ENCODE measurements around the gene EOMES. TPM values are rescaled to one million over a fixed set of nuclear protein-coding genes. Genes with fewer than 3 reads are reported as not detected.

Gene EOMES
- total RNA-seq, 1 donor from 2014 or later, result 1.9 TPM

DNA sequence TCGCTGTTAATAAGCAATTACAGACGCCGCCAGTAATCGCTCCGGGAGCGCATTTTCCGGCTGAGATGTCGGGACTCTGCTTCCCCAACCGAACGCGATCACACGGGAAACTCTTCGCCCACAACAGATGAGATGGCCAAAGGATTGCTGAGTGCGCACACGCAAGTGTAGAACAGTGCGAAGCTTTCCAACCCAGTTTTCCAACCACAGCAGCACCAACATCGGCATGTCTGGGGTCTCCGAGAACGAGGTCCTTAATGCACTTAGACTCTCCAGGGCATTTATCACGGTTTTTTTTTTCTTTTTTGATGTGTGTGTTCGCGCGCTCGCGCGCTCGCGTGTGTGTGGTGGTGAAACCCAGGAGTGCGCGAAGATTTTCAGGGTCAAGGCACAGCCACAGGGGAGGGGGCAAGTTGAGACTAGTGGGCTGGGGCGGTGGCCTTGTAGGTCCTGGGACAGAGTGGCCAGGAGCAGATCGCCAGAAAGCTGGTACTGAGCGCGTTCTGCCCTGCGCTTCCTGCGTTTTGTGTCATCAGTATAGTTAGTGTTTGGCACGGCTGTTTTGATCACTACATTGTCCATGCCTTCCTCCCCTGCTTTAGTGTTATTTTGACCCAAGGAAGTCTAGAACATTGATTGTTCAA is 1.8 kb upstream of the EOMES start:
- peaks cover 42% of the 10 kb centered on the region for H3K4me1 ChIP-seq
- H3K9me3 ChIP-seq, result no peaks in the 10 kb centered on the region
- DNase-seq (no peak), ATAC-seq (no peak)
- H3K27ac ChIP-seq, result no peak overlapping the region
- H3K27me3 ChIP-seq (ENCODE audit: low read depth), result peaks cover 99% of the 10 kb centered on the region
- no peaks in the 10 kb centered on the region for H3K36me3 ChIP-seq
- no peak for TF ChIP-seq CTCF (IDR thresholded peaks at IDR 0.05)
- peak overlapping the region; percentile 27 for H3K4me3 ChIP-seq
- intact Hi-C loops (cut with DNase I), result no loop called here

DNA sequence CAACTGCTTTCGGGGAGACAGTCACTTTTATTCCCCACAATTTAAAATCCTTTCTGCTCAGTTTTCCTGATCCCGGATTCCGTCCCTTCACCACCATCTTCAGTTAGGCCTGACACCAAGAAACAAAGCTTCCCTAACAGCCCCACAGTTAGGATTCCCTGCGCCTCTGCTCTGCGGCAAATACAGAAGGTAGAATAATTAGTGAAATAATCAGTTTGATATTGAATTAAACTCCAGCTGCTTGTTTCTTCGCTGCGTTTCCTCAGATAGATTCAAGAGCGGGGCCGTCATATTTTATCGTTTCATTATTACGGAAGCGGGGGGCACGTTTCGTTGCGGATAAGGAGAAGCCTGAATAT is 1.3 kb upstream of the EOMES start:
- no peak for TF ChIP-seq CTCF (IDR thresholded peaks at IDR 0.05)
- H3K4me3 ChIP-seq, result peak overlapping the region; percentile 27

DNA sequence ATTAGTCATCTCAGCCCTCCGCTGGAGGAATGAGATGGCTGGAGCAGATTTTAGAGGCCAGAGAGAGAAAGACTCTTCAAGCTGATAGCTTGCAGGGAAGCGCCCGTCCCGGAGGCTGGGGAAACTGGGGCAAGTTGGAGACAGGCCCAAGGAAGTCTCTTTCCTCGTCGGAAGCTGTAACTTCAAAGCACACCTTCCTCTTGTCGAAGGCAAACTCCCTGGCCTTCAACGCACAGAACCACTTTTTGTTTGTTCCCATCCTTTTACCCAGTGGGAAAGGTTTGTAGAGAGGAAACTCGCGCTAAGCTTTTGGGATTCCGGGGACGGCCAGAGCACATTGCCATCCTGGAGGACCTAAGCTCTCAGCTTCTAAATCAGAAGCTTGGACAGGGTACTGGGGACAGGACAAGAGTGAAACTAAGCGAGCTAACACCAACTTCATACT is 900 bp upstream of the EOMES start:
- Histone ChIP-seq H3K36me3 (no peaks in the 10 kb centered on the region), H3K4me1 (peaks cover 33% of the 10 kb centered on the region), H3K27ac (no peak overlapping the region), H3K27me3 (ENCODE audit: low read depth) (peaks cover 98% of the 10 kb centered on the region), H3K4me3 (peak overlapping the region; percentile 27), H3K9me3 (no peaks in the 10 kb centered on the region)
- no peak for TF ChIP-seq CTCF (IDR thresholded peaks at IDR 0.05)
- no peak for DNase-seq
- intact Hi-C loops (cut with DNase I), result no loop called here
- ATAC-seq, result no peak

More for the DNA sequence above, 1.3 kb upstream of the EOMES start:
- no peak for DNase-seq
- Histone ChIP-seq H3K27me3 (ENCODE audit: low read depth) (peaks cover 98% of the 10 kb centered on the region), H3K36me3 (no peaks in the 10 kb centered on the region), H3K4me1 (peaks cover 37% of the 10 kb centered on the region), H3K27ac (no peak overlapping the region), H3K9me3 (no peaks in the 10 kb centered on the region)
- ATAC-seq, result no peak
- intact Hi-C loops (cut with DNase I), result no loop called here

- Histone ChIP-seq H3K4me1 (peaks cover 33% of the 10 kb centered on the region), H3K4me3 (peak overlapping the region; percentile 50), H3K27me3 (ENCODE audit: low read depth) (peaks cover 97% of the 10 kb centered on the region), H3K36me3 (no peaks in the 10 kb centered on the region), H3K27ac (peak overlapping the region; percentile 31), H3K9me3 (no peaks in the 10 kb centered on the region)
- intact Hi-C loops (cut with DNase I), result no loop called here
- no peak for TF ChIP-seq CTCF (IDR thresholded peaks at IDR 0.05)
- no peak for DNase-seq
- ATAC-seq, result peak in 1 of 2 donors; percentile 20
Observed at GRCh38 chr3:27720899-27721716, 1.0 kb downstream of the EOMES start.

- Histone ChIP-seq H3K9me3 (no peaks in the 10 kb centered on the region), H3K27me3 (ENCODE audit: low read depth) (peaks cover 96% of the 10 kb centered on the region), H3K36me3 (no peaks in the 10 kb centered on the region), H3K4me1 (peaks cover 43% of the 10 kb centered on the region), H3K27ac (no peak overlapping the region), H3K4me3 (no peak overlapping the region)
- ATAC-seq (no peak), DNase-seq (no peak)
- TF ChIP-seq CTCF (IDR thresholded peaks at IDR 0.05), result no peak
- intact Hi-C loops (cut with DNase I), result no loop called here
Observed at GRCh38 chr3:27719314-27720003, 2.7 kb downstream of the EOMES start.

Data from lower lobe of right lung (tissue), 2 donors.